Adrenal gland (tissue), 5 donors: ENCODE measurements around the gene PLGRKT.

ENCODE experiments used
- CTCF ChIP-seq, 6 experiments: fragments of 450-650 bp in 4 of 6; fragments of 200-600 bp in 2 of 6; sonication (generic) in 1 of 6; IDR thresholded peaks; 1 replicate in 5 of 6; 2 replicates in 1 of 6; pipeline versions ENCODE4 v1.5.1 to v1.8.0; 2016 to 2021; ENCODE audit warnings: antibody characterized with exemption in 6 of 6, mild to moderate bottlenecking in 2 of 6, moderate library complexity in 1 of 6
- POLR2A ChIP-seq, 2 donors: fragments of 450-650 bp; IDR thresholded peaks; one replicate each; pipeline ENCODE4 v1.6.1; 2017; ENCODE audit warnings: antibody characterized with exemption in 2 of 2, mild to moderate bottlenecking in 2 of 2, moderate library complexity in 1 of 2
- donor health status: DM: no; HTN: no; CAD: no.

GRCh38 chr9:5450359-5451091, 12.8 kb upstream of the PLGRKT start, which contains the start of gene CD274:
- TF ChIP-seq CTCF (IDR thresholded peaks at IDR 0.05): peak; percentile 32 to 72 (median 63)
- TF ChIP-seq POLR2A (IDR thresholded peaks at IDR 0.05): peak in 1 of 2 donors; percentile 61
